Stimulated activated CD8-positive, alpha-beta memory T cell treated with anti-CD3 and anti-CD28 coated beads, Interleukin-7, amount 100 ng/mL, for 4 hours (primary cell): Measurements from ENCODE around the gene SLC35G6.
A peak's percentile ranks its signal among the peaks of the same experiment; 100 is the strongest.
"Not testable (repeated sequence)": the region's sequence is repeated elsewhere in the genome, so short reads cannot be mapped to it uniquely, and the experiment has no call there.

ENCODE experiments used
- DNase-seq, 2 donors: peaks; one replicate each; pipeline ENCODE4 v3.0.0-alpha.2; 2020; ENCODE audit warnings: low read depth in 2 of 2

SLC35G6 gene

DNA sequence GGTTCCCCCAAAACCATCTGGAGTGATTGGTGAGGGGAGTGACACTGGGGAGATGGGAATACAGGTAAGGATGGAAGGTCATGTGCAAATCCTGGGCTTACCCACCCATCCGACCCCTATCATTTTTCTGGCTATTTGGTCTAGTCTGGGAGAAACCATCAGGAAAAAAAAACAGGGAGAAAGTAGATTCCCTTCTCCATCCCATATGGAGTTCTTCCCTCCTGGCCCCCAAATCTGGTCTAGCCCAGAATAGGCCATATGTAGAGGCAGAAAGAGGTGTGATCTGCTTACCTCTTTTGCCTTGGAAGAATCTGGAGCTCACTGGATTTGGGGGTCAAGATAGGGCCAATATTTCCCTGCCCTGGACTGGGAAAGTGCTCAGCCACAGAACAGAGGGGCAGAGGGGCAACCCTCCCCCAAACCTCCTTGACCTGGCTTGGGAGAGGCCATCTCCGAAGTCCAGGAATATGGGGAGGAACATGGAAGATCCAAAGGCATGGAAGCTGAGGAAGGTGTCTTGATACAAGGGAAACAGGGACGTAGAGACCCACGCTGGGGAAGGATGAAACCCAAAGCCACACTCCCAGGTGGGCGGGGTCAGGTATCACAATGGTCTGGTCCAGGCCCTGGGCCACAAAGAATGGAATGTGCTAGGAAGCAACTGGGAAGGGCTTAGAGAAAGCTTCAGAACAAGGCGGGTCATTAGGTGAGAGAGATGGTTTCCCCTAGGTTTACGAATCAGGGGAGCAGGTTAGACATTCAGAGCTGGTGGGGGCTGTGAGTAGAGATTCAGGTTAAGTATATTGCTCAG is 20.2 kb upstream of the SLC35G6 start:
- DNase-seq, result no peak

DNA sequence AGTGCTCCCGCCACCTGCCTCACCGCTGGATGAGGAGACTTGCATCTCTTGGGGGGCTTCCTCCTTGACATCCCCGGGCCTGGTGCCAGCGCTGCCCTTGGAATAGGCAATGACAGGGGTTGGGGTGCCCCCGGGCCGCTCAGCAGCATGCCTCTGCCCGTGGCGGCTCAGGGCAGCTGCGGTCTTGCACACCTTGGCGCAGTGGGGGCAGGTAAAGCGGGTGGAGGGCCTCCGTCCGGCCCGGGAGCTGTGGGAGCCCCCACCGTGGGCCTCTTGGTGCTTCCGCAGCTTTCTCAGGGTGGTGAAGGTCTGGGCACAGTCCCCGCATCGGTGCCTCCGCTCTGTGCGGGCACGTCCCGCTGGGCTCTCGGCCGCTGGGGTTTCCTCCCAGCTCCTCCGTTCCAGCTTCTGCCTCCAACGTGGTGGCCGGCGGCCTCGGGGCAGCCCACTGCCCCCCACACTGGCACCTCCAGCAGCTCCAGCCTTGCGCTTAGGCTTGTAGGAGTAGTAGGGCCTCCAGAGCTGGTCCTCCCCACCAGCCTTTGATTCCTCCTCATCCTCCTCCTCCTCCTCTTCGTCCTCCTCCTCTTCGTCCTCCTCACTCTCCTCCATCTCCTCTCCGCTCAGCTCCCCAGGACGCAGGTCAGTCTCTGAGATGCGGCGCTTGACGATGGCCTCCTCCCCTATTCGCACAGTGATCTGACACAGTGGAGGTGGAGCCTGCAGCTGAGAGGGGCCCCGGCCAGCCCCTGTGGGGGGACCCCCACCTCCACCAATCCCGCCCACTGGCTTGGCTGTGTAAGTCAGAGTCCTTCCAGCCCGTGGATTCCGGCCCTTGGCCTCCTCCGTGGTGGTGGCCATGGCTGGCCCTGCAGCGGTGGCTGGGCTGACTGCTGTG is 18.5 kb upstream of the SLC35G6 start:
- no peak for DNase-seq

DNA sequence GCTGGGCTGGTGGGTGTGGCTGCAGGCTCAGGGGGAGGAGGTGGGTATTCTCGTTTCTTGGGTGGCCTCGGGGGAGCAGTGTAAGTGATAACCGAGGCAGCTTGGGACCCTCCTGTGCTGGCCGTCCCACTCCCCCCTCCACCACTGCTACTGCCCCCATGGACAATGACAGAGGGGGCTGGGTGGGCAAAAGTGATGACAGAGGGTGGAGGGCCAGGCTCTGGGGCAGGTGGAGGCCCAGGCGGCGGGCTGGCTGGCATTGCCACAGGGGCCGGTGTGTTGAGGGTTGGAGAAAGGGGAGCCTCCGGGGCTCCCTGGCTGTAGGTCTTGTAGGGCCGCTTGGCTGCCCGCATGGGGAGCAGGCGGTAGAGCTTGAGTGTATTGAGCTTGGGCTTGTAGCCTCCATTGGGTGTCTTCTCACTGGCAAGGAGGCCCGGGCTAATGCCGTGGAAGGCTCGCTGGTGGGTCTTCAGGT is 17.8 kb upstream of the SLC35G6 start:
- DNase-seq, result no peak

DNA sequence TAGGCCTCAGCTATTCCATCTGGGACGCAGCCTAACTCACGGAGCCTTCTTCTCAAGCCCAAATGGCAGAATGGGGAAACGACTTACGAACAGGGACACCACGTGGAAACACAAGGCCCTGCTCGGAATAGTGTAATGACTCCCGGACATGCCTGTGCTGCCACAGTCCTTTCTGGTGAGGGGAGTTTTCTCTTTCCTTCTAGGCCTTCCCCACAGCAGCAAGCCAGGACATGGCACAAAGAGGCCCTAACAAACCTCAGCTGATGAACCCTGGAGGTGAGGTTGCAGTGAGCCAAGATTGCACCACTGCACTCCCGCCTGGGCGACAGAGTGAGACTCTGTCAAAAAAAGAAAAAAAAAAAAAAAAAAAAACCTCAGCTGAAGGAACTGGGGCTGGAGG is 17.2 kb upstream of the SLC35G6 start:
- no peak for DNase-seq

DNA sequence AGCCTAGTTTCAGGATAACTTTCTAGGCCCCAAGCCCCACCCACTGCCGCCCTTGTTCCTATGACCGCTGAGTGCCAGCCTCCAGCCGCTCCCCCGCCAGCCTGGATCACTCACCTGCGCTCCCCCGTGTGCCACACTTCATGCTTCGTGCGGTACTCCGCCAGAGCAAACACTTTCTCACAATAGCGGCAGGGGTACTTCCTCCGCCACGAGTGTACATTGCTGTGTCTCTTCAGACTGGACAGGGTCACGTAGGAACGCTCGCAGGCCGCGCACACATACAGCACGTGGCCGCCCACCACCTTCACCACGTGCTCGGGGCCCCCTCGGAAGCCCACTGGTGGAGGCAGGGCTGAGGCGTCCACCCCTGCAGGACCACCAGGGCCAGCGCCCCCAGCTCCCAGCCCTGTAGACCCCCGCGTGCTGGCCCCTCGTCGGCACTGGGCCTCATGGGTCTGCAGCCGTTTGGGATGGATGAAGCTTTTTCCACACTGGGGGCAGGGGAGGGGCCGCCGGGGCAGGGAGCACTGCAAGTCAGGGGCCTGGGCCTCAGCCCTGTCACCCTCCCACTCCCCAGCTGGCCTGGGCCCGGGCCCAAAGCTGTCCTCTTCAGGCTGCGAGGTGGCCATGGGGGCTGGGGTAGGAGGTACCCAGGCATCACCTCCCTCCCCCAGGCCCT is 15.5 kb upstream of the SLC35G6 start:
- DNase-seq, result no peak

DNA sequence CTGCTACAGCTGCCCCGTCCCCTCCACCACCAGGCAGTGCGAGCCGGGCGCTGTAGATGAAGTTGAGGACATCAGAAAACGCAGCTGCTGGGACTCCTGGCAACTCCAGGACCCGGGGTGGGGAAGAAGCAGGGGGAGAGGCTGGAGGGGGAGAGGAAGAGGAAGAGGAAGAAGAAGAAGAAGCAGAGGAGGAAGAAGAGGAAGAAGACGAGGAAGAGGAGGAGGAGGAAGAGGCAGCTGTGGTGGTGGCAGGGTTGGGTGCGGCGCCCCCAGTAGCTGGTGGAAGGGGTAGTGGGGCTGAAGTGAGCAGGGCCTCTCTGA is 15.0 kb upstream of the SLC35G6 start:
- DNase-seq, result no peak

DNA sequence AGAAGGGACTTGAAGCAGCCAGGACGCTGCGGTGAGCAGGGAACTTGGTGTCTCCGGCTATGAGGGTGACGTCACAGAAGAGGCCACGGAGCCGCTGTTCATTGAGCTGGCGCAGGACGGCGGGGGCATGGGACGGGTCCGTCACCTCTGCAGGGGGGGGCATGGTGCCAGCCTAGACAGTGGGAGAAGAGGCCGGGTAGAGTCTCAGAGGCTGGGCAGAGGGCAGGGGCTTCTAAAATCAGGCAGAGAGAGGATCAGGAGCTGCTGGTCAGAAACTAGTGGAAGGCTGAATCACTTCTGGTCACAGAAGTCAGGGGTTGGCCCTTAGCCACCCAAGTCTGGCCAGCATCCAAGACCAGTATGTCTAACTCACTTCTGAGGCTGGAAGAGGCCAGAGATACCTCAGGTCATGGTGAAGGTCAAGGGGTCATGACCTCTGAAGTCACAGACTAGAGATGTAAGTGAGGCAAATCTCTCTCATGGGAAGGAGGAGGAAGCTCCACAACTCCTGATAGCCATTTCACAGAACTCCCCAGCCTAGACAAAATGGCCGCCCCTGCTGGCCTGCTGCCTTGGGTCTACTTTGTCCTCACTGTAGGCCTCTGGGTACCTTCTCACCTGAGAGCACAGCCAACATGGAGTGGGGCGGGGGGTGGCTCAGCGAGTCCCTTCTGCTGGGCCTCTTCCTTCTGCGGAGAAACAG is 14.5 kb upstream of the SLC35G6 start:
- no peak for DNase-seq

DNA sequence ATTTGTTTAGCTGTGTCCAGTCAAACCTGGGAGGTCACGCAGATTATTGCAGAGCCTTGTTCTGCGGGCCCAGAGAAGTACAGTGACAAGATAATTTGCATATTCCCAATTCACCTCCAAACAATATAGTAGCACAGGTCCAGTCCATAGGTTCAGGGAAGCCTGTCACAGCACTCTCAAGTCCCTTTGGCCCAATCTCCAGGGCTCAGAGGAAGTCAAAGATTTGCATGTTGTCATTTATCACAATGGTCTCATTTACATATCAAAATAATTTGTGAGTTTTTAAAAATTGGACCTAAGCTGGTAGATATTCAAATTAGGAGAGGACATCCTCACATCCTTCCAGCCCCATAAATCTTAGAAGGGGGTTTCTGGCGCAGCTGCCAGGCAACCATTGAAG is 13.7 kb upstream of the SLC35G6 start:
- DNase-seq, result no peak

DNA sequence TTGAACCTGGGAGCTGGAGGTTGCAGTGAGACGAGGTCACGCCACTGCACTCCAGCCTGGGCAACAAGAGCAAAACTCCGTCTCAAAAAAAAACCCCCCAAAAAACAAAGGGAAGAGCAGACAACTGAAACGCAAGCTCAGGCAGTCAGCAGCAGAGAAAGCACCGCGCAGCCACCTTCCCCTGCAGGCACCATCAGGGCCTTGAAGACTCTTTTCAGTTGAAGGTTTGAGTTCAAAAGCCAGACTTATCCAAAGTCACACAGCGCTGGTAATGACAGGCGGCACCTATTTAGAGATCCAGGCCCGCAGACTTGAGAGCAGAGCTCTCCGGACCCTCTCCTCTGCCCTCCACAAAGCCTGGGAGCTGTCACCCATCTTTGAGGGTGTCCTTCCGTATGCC is 13.0 kb upstream of the SLC35G6 start:
- no peak for DNase-seq

DNA sequence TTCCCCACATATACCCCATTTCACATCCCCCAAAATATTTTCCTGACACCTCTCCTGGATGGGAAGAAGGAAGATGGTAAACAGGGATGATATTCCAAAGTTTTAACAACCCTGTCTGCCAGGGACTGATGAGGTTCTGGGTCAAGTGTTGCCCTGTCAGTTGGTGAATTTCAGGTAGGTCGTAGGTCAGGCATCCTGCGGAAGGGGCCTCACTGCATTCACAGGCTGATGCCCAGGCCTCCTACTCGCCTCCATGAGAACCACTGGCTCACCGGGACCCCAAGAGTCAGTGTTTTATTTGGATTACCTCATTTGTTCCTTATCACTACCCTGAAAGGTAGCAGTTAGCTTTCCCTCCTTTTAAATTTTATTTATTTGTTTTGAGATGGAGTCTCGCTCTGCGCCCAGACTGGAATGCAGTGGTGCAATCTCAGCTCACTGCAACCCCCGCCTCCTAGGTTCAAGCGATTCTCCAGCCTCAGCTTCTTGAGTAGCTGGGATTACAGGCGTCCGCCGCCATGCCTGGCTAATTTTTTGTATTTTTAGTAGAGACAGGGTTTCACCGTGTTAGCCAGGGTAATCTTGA is 12.3 kb upstream of the SLC35G6 start:
- DNase-seq, result no peak

DNA sequence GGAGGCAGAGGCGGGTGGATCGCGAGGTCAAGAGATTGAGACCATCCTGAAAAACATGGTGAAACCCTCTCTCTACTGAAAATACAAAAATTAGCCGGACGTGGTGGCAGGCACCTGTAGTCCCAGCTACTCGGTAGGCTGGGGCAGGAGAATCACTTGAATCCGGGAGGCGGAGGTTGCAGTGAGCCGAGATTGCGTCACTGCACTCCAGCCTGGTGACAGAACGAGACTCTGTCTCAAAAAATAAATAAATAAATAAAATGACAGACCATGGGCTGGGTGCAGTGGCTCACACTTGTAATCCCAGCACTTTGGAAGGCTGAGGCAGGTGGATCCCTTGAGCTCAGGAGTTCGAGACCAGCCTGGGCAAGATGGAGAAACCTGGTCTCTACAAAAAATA is 11.4 kb upstream of the SLC35G6 start:
- DNase-seq, result not testable (repeated sequence)

DNA sequence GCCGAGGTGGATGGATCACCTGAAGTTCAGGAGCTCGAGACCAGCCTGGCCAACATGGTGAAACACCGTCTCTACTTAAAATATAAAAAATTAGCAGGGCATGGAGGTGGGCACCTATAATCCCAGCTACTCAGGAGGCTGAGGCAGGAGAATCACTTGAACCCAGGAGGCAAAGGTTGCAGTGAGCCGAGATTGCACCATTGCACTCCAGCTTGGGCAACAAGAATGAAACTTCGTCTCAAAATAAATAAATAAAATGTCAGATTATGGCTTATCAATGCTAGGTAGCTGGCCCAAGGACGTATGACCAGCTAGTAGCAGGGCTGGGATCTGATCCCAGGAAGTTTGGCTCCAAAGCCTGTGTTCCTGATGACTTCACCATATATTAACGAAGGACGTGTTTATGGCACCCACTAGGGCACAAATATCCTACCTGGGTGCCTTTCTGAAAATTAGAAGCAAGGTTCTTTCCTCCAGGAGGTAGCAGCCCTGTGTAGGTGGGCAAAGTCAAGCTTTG is 10.7 kb upstream of the SLC35G6 start:
- not testable (repeated sequence) for DNase-seq

DNA sequence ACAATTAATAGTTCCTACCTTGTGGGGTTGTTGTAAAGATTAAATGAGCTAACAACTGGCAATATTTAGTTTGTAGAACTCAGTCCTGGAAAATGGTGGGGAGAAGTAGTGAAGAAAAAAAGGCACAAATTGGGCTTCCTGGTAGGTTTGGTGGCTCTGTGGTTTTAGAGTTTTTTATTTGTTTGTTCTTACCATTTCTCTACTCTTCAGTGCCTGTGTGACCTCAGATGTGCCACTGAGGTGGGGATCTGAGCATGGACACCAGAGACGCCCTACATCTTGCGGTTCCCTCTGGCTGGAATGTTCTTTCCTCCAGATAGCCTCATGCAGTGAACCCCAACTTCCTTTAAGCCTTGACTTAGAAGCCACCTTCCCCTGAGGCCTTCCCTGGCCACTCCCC is 9.5 kb upstream of the SLC35G6 start:
- DNase-seq, result no peak

DNA sequence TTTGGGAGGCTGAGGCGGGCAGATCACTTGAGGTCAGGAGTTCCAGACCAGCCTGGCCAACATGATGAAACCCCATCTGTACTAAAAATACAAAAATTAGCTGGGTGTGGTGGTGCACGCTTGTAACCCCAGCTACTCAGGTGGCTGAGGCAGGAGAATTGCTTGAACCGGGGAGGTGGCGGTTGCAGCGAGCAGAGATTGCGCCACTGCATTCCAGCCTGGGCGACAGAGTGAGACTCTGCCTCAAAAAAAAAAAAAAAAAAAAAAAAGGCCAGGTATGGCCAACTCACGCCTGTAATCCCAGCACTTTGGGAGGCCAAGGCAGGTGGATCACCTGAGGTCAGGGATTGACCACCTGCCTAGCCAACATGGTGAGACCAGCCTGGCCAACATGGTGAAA is 6.5 kb upstream of the SLC35G6 start:
- DNase-seq, result not testable (repeated sequence)

DNA sequence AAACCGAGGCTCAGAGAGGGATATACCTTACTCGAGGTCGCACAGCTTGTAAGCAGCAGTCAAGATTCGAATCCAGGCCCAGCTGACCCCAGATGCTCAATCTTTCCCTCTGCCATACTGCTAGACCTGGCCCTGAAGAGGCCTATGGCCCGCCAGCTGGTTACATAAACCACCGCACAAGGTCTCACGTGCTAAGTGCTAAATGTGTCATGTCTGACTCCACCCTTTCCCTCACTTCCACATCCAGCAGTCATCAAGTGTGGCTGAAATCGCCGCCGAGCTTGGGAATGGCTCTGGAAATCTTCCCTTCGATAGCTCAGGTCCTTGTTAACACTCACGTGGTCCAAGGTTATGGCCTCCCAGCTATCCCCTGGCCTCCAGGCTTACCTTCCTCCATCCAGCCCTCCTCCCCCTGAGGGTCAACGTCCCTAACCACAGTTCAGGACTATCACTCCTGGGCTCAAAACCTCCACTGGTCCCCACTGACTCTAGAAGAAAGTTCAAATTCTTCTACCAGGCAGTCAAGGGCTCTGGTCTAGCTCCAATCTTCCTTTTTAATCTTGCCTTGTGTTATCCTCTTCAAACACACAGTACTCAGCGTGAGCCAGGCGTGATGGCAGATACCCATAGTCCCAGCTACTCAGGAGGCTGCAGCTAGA is 5.4 kb upstream of the SLC35G6 start:
- DNase-seq, result no peak

DNA sequence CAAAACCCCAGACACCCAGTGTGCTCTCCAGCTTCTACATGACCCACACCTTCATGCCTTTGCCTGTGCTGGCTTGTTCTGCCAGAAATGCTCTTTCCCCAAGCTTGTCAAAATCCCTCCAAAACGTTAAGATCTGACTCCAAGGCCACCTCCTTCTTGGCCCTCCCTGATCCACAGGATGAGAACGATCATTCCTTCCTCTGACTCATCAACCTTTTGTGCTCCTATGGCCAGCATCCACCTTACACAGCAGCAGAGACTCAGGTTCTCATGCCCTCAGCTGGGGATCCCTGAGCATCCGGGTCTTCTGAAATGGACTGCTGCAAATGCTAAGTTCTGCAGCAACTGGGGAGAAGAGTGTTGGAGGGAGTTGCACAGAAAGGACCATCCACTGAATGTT is 4.8 kb upstream of the SLC35G6 start:
- DNase-seq, result no peak

DNA sequence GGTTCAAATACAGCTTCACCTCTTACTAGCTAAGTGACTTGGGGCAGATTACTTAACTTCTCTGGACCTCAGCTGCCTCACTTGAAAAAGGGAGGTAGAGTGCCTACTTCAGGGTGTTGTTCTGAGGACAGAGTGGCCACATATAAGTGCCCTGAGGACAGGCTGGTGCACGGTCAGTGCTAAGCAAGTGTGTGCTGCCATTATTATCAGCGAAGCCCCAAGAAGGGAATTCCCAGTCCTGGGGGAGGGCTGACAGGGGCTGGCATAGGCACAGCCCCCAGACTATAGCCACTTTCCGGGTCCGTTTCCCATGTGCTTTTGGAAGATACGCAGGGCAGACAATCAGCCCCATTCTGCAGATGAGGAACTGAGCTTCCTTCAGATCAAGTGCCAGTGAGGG is 4.3 kb upstream of the SLC35G6 start:
- no peak for DNase-seq

DNA sequence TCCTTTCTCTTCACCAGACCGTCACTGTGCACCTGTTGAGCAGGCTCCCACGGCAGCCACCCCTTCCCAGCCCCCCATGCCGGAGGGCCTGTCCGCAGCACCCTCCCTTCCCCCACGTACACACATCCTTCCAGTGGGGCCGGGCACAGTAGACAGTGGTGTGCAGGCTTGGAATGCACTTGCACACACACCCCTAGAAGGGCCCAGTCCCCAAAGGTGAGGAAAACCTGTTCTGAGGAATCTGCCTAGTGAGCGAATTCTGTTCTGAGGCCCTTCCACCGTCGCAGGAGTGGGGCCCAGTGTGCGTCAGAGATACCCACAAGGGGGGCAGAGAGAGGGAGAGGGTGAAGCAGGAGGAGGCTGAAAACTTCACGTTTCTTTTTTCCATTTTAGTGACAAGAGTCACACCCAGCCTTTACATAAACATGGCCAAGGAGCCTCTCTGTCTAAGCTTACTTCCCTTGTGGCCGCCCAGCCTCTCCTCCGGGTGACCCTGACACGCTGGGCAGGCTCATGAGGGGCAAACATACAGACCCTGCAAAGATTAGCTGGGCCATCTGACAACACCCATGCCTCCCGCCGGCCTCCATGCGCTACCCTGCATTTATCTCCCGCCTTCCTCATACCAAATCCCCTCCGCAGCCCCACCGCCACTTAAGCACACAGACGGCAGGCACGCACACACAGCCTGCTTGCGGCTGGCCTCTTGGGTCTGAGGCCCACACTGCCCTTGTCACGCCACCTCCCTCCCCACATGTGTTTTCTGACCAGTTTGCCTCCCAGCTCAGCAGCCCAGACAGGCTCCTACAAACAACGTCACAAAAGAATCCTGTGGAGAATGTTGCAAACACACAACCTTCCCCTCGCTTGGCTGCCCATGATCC is 3.6 kb upstream of the SLC35G6 start:
- peak in 1 of 2 donors; percentile 31 for DNase-seq
